ENCODE results near the gene NYAP1.

Gene NYAP1

GRCh38 chr7:100477871-100478267 lies 5.9 kb upstream of the NYAP1 start (continued):
- TF ChIP-seq PRDM4 (tag by site-specific recombination; IDR thresholded peaks at IDR 0.05) (no peak), ZNF366 (tag by site-specific recombination; conservative IDR thresholded peaks at IDR 0.05) (no peak)

GRCh38 chr7:100478958-100479660 lies 4.6 kb upstream of the NYAP1 start, which contains the start of gene TSC22D4:
Gene TSC22D4 (minus strand): TSS chr7:100479214. CDS start chr7:100478038, 1,176 bp downstream.
- peak within 1 kb of the TSS; percentile 80 for H3K27ac ChIP-seq (ENCODE audit: extremely low read depth, low read depth, low read length)
- ChIA-PET POLR2A (interaction anchor here (0.6 to 3.2 kb wide), 14 partner anchors 9 to 385 kb away, joined by 3 to 32 read pairs (median 4); partner anchors contain the start of genes EPHB4, FBXO24, LRCH4 and MEPCE), CTCF (interaction anchor here (0.9 to 2.9 kb wide), 8 partner anchors 10 to 227 kb away, joined by 3 to 24 read pairs (median 4); partner anchors contain the start of gene POP7)
- H3K36me3 ChIP-seq (ENCODE audit: control insufficient read depth in 2 of 2, insufficient read depth in 1 of 2, low read length in 2 of 2), result peaks cover 3 to 12% of the 10 kb centered on the region in 2 experiments; a peak in 2 of 3 replicates
- H3K9me3 ChIP-seq (ENCODE audit: control insufficient read depth, insufficient read depth, low read depth, low read length), result no peaks in the 10 kb centered on the region
- H3K4me3 ChIP-seq (ENCODE audit: low read depth, low read length), result peak within 1 kb of the TSS; percentile 84
- H3K4me1 ChIP-seq (ENCODE audit: control insufficient read depth, insufficient read depth, low read length), result peaks cover 7% of the 10 kb centered on the region
- TF ChIP-seq ZNF776 (tag by site-specific recombination; IDR thresholded peaks at IDR 0.05; ENCODE audit: borderline replicate concordance) (no peak), KLF8 (tag by site-specific recombination; IDR thresholded peaks at IDR 0.05) (peak; percentile 96), IKZF3 (tag by site-specific recombination; IDR thresholded peaks at IDR 0.05) (peak; percentile 96), ZNF660 (tag by site-specific recombination; IDR thresholded peaks at IDR 0.05) (peak; percentile 94; the same call in 1 of the 2 replicates), RBAK (tag by site-specific recombination; IDR thresholded peaks at IDR 0.05) (no peak), ZNF248 (tag by site-specific recombination; IDR thresholded peaks at IDR 0.05) (no peak), ZNF169 (tag by site-specific recombination; IDR thresholded peaks at IDR 0.05) (no peak), YY2 (tag by site-specific recombination; IDR thresholded peaks at IDR 0.05) (no peak), ZNF747 (tag by site-specific recombination; IDR thresholded peaks at IDR 0.05) (no peak), ZNF266 (tag by site-specific recombination; IDR thresholded peaks at IDR 0.05; ENCODE audit: low read depth) (no peak), ZNF645 (tag by site-specific recombination; IDR thresholded peaks at IDR 0.05) (no peak), OSR2 (tag by site-specific recombination; IDR thresholded peaks at IDR 0.05) (peak; percentile 100), SCRT1 (tag by site-specific recombination; IDR thresholded peaks at IDR 0.05; ENCODE audit: borderline replicate concordance) (peak; percentile 76), ZNF623 (tag by site-specific recombination; IDR thresholded peaks at IDR 0.05) (no peak), ZBTB7A (tag by site-specific recombination; IDR thresholded peaks at IDR 0.05; ENCODE audit: low read depth) (peak; percentile 93), ZNF10 (tag by site-specific recombination; IDR thresholded peaks at IDR 0.05) (peak; percentile 100), SP3 (tag by site-specific recombination; IDR thresholded peaks at IDR 0.05) (peak; percentile 98), ZNF664 (tag by site-specific recombination; IDR thresholded peaks at IDR 0.05) (no peak), KLF7 (tag by site-specific recombination; IDR thresholded peaks at IDR 0.05; ENCODE audit: borderline replicate concordance) (peak; percentile 89; the same call in 1 of the 2 replicates), ZBTB8A (tag by site-specific recombination; IDR thresholded peaks at IDR 0.05) (peak; percentile 88), ZNF548 (tag by site-specific recombination; IDR thresholded peaks at IDR 0.05) (no peak), ZNF792 (tag by site-specific recombination; IDR thresholded peaks at IDR 0.05) (no peak), TCF7L2 (IDR thresholded peaks at IDR 0.05; ENCODE audit: borderline replicate concordance, low read depth, low read length) (no peak), ZNF211 (tag by site-specific recombination; IDR thresholded peaks at IDR 0.05; ENCODE audit: low read depth) (no peak), ZNF529 (tag by site-specific recombination; IDR thresholded peaks at IDR 0.05; ENCODE audit: insufficient replicate concordance) (no peak)
- TF ChIP-seq, protein P1, sequence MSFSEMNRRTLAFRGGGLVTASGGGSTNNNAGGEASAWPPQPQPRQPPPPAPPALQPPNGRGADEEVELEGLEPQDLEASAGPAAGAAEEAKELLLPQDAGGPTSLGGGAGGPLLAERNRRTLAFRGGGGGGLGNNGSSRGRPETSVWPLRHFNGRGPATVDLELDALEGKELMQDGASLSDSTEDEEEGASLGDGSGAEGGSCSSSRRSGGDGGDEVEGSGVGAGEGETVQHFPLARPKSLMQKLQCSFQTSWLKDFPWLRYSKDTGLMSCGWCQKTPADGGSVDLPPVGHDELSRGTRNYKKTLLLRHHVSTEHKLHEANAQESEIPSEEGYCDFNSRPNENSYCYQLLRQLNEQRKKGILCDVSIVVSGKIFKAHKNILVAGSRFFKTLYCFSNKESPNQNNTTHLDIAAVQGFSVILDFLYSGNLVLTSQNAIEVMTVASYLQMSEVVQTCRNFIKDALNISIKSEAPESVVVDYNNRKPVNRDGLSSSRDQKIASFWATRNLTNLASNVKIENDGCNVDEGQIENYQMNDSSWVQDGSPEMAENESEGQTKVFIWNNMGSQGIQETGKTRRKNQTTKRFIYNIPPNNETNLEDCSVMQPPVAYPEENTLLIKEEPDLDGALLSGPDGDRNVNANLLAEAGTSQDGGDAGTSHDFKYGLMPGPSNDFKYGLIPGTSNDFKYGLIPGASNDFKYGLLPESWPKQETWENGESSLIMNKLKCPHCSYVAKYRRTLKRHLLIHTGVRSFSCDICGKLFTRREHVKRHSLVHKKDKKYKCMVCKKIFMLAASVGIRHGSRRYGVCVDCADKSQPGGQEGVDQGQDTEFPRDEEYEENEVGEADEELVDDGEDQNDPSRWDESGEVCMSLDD (tag by site-specific recombination; IDR thresholded peaks at IDR 0.05), result peak; percentile 96
- TF ChIP-seq, protein P2, sequence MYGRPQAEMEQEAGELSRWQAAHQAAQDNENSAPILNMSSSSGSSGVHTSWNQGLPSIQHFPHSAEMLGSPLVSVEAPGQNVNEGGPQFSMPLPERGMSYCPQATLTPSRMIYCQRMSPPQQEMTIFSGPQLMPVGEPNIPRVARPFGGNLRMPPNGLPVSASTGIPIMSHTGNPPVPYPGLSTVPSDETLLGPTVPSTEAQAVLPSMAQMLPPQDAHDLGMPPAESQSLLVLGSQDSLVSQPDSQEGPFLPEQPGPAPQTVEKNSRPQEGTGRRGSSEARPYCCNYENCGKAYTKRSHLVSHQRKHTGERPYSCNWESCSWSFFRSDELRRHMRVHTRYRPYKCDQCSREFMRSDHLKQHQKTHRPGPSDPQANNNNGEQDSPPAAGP (tag by site-specific recombination; IDR thresholded peaks at IDR 0.05), result peak; percentile 93
